Gastrocnemius medialis (tissue), 4 donors: ENCODE measurements around the gene ZNF562.

Source experiments
- CTCF ChIP-seq, 5 experiments: fragments of 450-650 bp in 3 of 5; fragments of 200-600 bp in 2 of 5; sonication (generic) in 2 of 5; IDR thresholded peaks in 4 of 5; conservative IDR thresholded peaks in 1 of 5; 1 replicate in 4 of 5; 2 replicates in 1 of 5; pipeline ENCODE4 v1.5.1; 2016 to 2019; ENCODE audit warnings: antibody characterized with exemption in 5 of 5, mild to moderate bottlenecking in 3 of 5, moderate library complexity in 3 of 5
- POLR2A ChIP-seq, 2 donors: fragments of 450-650 bp; IDR thresholded peaks; one replicate each; pipeline ENCODE4 v1.6.1; 2017; ENCODE audit warnings: antibody characterized with exemption in 2 of 2, mild to moderate bottlenecking in 2 of 2, moderate library complexity in 2 of 2

- TF ChIP-seq POLR2A (IDR thresholded peaks at IDR 0.05) = no peak
- TF ChIP-seq CTCF (IDR thresholded peaks at IDR 0.05 in 4 of 5, conservative IDR thresholded peaks at IDR 0.05 in 1 of 5) = no peak
Observed at GRCh38 chr19:9621156-9622037, 53.5 kb downstream of the ZNF562 start, which contains the start of gene ZNF561.
